Brain pericyte (primary cell): ENCODE measurements around the gene ZSWIM5.
"Not testable (repeated sequence)": the region's sequence is repeated elsewhere in the genome, so short reads cannot be mapped to it uniquely, and the experiment has no call there.

Source experiments
- DNase-seq: peaks from one replicate; pipeline ENCODE4 v3.0.0-alpha.2; 2012; ENCODE audit warnings: low read depth, low spot score

Gene ZSWIM5

GRCh38 chr1:45004281-45004920 lies 202.0 kb downstream of the ZSWIM5 start:
- no peak for DNase-seq

- DNase-seq: no peak
Measured at GRCh38 chr1:45003741-45004140, 202.7 kb downstream of the ZSWIM5 start.

GRCh38 chr1:45002650-45003645 lies 203.5 kb downstream of the ZSWIM5 start:
- DNase-seq: no peak

GRCh38 chr1:45001576-45001975 lies 204.8 kb downstream of the ZSWIM5 start:
- DNase-seq: not testable (repeated sequence)

- DNase-seq: no peak
Measured at GRCh38 chr1:45001011-45001481, 205.4 kb downstream of the ZSWIM5 start.

- DNase-seq: no peak
Measured at GRCh38 chr1:44999232-44999631, 207.2 kb downstream of the ZSWIM5 start.

GRCh38 chr1:44995467-44996238 lies 210.8 kb downstream of the ZSWIM5 start:
- DNase-seq: no peak

- DNase-seq: no peak
Measured at GRCh38 chr1:44994309-44994898, 212.0 kb downstream of the ZSWIM5 start.

- DNase-seq: no peak
Measured at GRCh38 chr1:44988531-44989156, 217.8 kb downstream of the ZSWIM5 start.

GRCh38 chr1:44985747-44986359 lies 220.6 kb downstream of the ZSWIM5 start:
- no peak for DNase-seq

GRCh38 chr1:44977372-44977771 lies 229.0 kb downstream of the ZSWIM5 start:
- DNase-seq: not testable (repeated sequence)

- no peak for DNase-seq
Measured at GRCh38 chr1:44976252-44976651, 230.2 kb downstream of the ZSWIM5 start.

- no peak for DNase-seq
Measured at GRCh38 chr1:44973645-44974044, 232.8 kb downstream of the ZSWIM5 start.

GRCh38 chr1:44970317-44970716 lies 236.1 kb downstream of the ZSWIM5 start:
- DNase-seq: no peak
